Hematopoietic multipotent progenitor cell treated with erythropoietin and hydrocortisone succinate and interleukin-3 and kit ligand, for 17 days (in vitro differentiated cells): ENCODE results near the gene SAP25.

ENCODE experiments used
- DNase-seq: peaks from one replicate; pipeline ENCODE4 v3.0.0-alpha.2; 2015; ENCODE audit warnings: low spot score

The SAP25 gene

GRCh38 chr7:100595188-100595587, 21.5 kb upstream of the SAP25 start:
- DNase-seq: no peak

- no peak for DNase-seq
Measured at GRCh38 chr7:100591596-100591995, 17.9 kb upstream of the SAP25 start.

- DNase-seq: no peak
Measured at GRCh38 chr7:100590077-100590737, 16.5 kb upstream of the SAP25 start.

- no peak for DNase-seq
Measured at GRCh38 chr7:100589341-100589947, 15.7 kb upstream of the SAP25 start.

GRCh38 chr7:100588438-100588837, 14.7 kb upstream of the SAP25 start:
- DNase-seq: no peak

- peak; percentile 100 for DNase-seq
Measured at GRCh38 chr7:100586266-100587025, 12.7 kb upstream of the SAP25 start, which contains the start of gene FBXO24. Gene FBXO24 (plus strand): TSS chr7:100586328. CDS start chr7:100586626, 298 bp downstream.

- peak; percentile 80 for DNase-seq
Measured at GRCh38 chr7:100585511-100586265, 12.0 kb upstream of the SAP25 start, which contains the start of gene LRCH4. Gene LRCH4 (minus strand): TSS chr7:100586129. CDS start chr7:100586100, 29 bp downstream.

- DNase-seq: peak; percentile 55
Measured at GRCh38 chr7:100584683-100585510, 11.2 kb upstream of the SAP25 start.

- no peak for DNase-seq
Measured at GRCh38 chr7:100584054-100584682, 10.5 kb upstream of the SAP25 start.

- DNase-seq: no peak
Measured at GRCh38 chr7:100583132-100584053, 9.7 kb upstream of the SAP25 start.

GRCh38 chr7:100582650-100583049, 8.9 kb upstream of the SAP25 start:
- no peak for DNase-seq

- no peak for DNase-seq
Measured at GRCh38 chr7:100582041-100582579, 8.4 kb upstream of the SAP25 start.

GRCh38 chr7:100580466-100581283, 7.0 kb upstream of the SAP25 start:
- DNase-seq: no peak

- DNase-seq: no peak
Measured at GRCh38 chr7:100578246-100579183, 4.8 kb upstream of the SAP25 start.

- DNase-seq: no peak
Measured at GRCh38 chr7:100577507-100577906, 3.8 kb upstream of the SAP25 start.

- no peak for DNase-seq
Measured at GRCh38 chr7:100577103-100577502, 3.4 kb upstream of the SAP25 start.

GRCh38 chr7:100576384-100576993, 2.8 kb upstream of the SAP25 start:
- DNase-seq: no peak
